ENCODE results near the gene TVP23A. TPM values are rescaled to one million over a fixed set of nuclear protein-coding genes. Genes with fewer than 3 reads are reported as not detected.

Gene TVP23A
- total RNA-seq: 3.3 TPM

- DNase-seq (ENCODE audit: low spot score) (no peak), ATAC-seq (peak; percentile 17)
- intact Hi-C loops (cut with DNase I): no loop called here
These were observed at the start of gene TVP23A for GRCh38 chr16:10817963-10818941. Gene TVP23A, minus strand, starts transcription at chr16:10818794. Its CDS starts 301 bp downstream, at chr16:10818493.

DNA sequence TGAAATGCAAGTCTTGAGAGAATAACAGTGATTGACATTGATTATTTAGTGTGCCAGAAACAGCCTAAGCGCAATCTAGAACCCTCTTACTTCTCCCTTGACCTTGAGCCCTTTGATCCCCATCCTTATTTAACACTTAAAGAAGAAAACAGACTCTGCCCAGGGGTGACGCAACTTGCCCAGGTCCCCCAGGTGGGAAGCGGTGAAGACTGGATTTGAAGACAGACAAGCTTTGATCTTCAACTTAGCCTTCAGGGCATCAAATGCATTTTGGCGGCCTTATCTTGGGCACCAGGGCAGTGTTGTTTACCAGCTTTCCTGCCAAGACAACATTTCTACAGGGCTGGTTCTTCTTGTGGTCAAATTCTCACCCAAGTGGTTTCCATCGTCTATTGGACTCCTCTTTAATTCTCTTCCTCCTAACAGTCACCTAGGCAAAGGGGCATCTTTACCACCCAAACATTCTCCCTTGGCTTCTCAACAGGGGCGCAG, 49.6 kb upstream of the TVP23A start:
- DNase-seq (ENCODE audit: low spot score): no peak
- ATAC-seq: no peak
- intact Hi-C loops (cut with DNase I): no loop called here

GRCh38 chr16:10867199-10867598, 48.6 kb upstream of the TVP23A start:
- intact Hi-C loops (cut with DNase I): no loop called here
- no peak for ATAC-seq
- no peak for DNase-seq (ENCODE audit: low spot score)

DNA sequence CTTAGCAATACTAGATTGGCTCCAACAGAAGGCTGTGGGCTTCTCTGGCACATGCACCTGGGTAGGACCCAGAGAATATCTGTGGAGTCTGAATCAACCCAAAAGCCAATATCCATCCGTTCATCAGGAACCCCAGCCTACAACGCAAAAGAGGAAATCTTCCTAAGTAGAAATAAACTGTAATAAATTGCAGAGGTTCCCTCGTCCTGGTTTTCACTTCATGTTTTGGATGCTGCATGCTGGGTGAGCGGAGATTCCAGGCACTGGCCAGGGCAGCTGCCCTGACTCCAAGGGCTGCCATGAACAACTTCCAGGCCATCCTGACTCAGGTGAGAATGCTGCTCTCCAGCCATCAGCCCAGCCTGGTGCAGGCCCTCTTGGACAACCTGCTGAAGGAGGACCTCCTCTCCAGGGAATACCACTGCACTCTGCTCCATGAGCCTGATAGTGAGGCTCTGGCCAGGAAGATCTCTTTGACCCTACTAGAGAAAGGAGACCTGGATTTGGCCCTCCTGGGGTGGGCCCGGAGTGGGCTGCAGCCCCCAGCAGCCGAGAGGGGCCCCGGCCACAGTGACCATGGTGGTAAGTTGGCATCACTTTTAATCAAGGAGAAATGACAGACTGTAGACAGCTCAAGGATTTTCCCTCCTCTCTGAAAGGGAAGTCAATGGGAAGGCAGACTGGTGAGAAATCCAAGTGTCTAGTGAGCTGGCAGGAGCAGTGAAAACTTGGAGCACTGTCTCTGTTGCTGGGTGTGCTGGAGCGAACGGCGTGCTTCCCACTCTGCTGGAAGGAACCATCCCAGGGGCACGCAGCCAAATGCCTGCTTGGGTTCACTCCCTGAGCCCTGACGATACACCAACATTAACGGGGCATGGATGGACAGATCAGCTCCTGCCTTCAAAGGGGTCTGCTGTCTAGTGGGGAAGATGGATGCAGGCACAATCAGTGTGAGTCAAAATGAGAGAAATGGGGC, 47.7 kb upstream of the TVP23A start:
- intact Hi-C loops (cut with DNase I): no loop called here
- no peak for DNase-seq (ENCODE audit: low spot score)
- peak; percentile 5 for ATAC-seq

GRCh38 chr16:10862438-10862837, 43.8 kb upstream of the TVP23A start:
- intact Hi-C loops (cut with DNase I): no loop called here
- peak; percentile 84 for ATAC-seq
- DNase-seq (ENCODE audit: low spot score): no peak

DNA sequence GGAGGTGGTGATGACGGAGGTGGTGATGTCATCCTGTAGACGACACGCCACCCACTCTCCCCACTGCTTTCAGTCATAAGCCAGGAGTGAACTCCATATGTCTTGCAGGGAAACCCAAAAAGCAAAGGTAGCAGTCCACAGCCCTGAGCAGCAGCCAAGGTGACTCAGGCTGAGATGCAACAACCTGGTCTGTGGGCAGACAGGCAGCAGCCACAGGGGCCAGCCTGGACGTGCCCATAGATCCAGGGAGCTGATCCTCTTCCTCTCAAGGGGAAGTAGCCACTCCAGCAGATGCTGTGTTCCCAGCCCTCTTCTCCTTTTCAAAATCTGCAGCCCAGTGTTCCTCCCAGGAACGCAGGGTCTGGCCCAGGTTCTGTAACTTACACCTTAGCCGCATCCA, 41.1 kb upstream of the TVP23A start:
- intact Hi-C loops (cut with DNase I): no loop called here
- ATAC-seq (no peak), DNase-seq (ENCODE audit: low spot score) (peak; percentile 25)

- intact Hi-C loops (cut with DNase I): no loop called here
- ATAC-seq (no peak), DNase-seq (ENCODE audit: low spot score) (peak; percentile 3)
These were observed 40.4 kb upstream of the TVP23A start for GRCh38 chr16:10859020-10859419.

DNA sequence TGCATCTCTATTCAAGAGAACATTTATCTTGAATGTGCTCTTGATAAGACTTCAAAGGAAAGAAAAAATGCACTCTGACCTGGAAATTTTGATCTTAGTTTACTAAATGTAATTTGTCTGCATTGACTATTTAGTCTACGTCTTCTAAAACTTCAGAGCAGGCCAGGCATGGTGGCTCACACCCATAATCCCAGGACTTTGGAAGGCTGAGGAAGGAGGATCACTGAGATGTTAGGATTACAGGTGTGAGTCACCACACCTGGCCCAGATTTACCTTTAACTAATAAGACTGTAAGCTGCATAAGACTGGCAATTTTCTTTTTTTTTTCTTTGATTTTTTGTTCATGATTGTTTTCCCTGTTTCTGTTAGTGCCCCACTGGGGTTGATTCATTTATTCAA, 39.6 kb upstream of the TVP23A start:
- ATAC-seq (no peak), DNase-seq (ENCODE audit: low spot score) (peak; percentile 3)
- intact Hi-C loops (cut with DNase I): no loop called here

DNA sequence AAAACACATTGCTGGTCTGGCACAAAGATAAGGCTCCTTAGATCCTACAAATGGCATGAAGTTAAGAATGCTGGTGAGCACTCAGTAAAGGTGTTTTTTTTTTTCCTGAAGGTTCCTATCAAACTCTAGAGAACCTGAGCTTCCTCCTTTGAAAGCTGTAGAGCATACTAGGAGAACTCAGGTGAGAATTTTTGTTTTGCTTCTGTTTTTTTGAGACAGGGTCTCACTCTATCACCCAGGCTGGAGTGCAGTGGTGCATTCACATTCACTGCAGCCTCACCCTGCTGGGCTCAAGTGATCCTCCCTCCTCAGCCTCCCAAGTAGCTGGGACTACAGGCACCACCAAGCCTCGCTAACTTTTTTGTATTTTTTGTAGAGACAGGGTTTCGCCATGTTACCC, 37.4 kb upstream of the TVP23A start:
- intact Hi-C loops (cut with DNase I): no loop called here
- ATAC-seq (no peak), DNase-seq (ENCODE audit: low spot score) (no peak)

DNA sequence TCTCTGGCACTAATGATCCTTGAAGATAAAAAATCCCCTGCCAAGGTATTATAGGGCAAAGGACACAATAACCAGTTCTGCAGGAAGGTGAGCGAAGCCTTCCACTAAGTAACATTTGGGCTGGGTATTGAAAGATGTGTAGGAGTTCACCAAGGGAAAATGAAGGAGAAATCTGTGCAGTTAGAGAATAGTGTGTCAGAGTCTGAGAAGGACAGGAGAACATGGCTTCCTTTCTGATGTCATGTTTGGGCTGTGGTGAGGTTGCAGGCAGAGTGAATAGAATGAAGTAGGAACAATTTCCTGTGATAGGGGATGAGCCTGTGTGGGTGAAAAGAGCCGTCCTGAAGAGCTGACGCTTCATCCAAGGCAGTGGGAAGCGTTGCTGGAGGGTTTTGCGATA, 34.4 kb upstream of the TVP23A start:
- intact Hi-C loops (cut with DNase I): no loop called here
- no peak for DNase-seq (ENCODE audit: low spot score)
- no peak for ATAC-seq

- no peak for ATAC-seq
- no peak for DNase-seq (ENCODE audit: low spot score)
- intact Hi-C loops (cut with DNase I): no loop called here
These were observed 33.7 kb upstream of the TVP23A start for GRCh38 chr16:10852286-10852685.

- ATAC-seq (no peak), DNase-seq (ENCODE audit: low spot score) (no peak)
- intact Hi-C loops (cut with DNase I): no loop called here
These were observed 32.9 kb upstream of the TVP23A start for GRCh38 chr16:10851512-10851911.

- no peak for DNase-seq (ENCODE audit: low spot score)
- intact Hi-C loops (cut with DNase I): no loop called here
- ATAC-seq: no peak
These were observed 31.9 kb upstream of the TVP23A start for GRCh38 chr16:10850478-10850850.

- ATAC-seq (no peak), DNase-seq (ENCODE audit: low spot score) (no peak)
- intact Hi-C loops (cut with DNase I): no loop called here
These were observed 31.3 kb upstream of the TVP23A start for GRCh38 chr16:10849736-10850477.

- no peak for DNase-seq (ENCODE audit: low spot score)
- no peak for ATAC-seq
- intact Hi-C loops (cut with DNase I): no loop called here
These were observed 28.6 kb upstream of the TVP23A start for GRCh38 chr16:10847176-10847575.

- intact Hi-C loops (cut with DNase I): no loop called here
- DNase-seq (ENCODE audit: low spot score) (no peak), ATAC-seq (peak; percentile 55)
These were observed 27.8 kb upstream of the TVP23A start for GRCh38 chr16:10846213-10846998.

- no peak for DNase-seq (ENCODE audit: low spot score)
- intact Hi-C loops (cut with DNase I): no loop called here
- ATAC-seq: no peak
These were observed 22.1 kb upstream of the TVP23A start for GRCh38 chr16:10840703-10841102.

DNA sequence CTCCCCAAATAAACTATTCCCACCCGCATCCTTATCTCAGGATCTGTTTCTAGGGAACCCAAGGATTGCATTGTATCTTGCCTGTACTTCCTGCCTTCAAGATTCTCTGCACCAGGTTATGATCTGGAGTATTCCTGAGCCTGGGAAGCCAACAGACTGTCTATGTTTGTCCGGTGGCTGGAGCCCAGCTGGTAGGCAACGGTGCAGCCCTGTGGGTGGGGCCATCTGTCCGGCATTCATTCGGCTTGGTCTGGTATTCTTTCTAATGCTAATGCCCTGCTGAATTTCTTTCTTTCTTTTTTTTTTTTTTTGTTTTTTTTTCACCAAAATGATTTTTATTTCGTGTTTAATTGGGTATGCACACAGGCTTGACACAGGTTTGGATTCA, 20.7 kb upstream of the TVP23A start:
- intact Hi-C loops (cut with DNase I): no loop called here
- DNase-seq (ENCODE audit: low spot score): no peak
- ATAC-seq: no peak

All from sciatic nerve (tissue), 2 donors.